ENCODE measurements around the gene SNX22.

SNX22 gene

GRCh38 chr15:64155802-64156651 is 4.5 kb downstream of the SNX22 start:
- no peak for DNase-seq (ENCODE audit: low read depth in 4 of 4, low spot score in 1 of 4)

GRCh38 chr15:64156652-64157331 is 5.3 kb downstream of the SNX22 start:
- no peak for DNase-seq (ENCODE audit: low read depth in 4 of 4, low spot score in 1 of 4)

- no peak for DNase-seq (ENCODE audit: low read depth in 4 of 4, low spot score in 1 of 4)
These were observed 6.1 kb downstream of the SNX22 start for GRCh38 chr15:64157599-64158125.

GRCh38 chr15:64158363-64159134 is 7.0 kb downstream of the SNX22 start:
- no peak for DNase-seq (ENCODE audit: low read depth in 4 of 4, low spot score in 1 of 4)

- DNase-seq (ENCODE audit: low read depth in 4 of 4, low spot score in 1 of 4), result no peak
These were observed 10.4 kb downstream of the SNX22 start for GRCh38 chr15:64161688-64162477.

- no peak for DNase-seq (ENCODE audit: low read depth in 4 of 4, low spot score in 1 of 4)
These were observed 10.9 kb downstream of the SNX22 start for GRCh38 chr15:64162478-64162868.

GRCh38 chr15:64162869-64163658 is 11.5 kb downstream of the SNX22 start, which contains the start of gene PPIB:
PPIB (minus strand) TSS chr15:64163022; CDS start chr15:64162986, 36 bp downstream.
- peak; percentile 88 to 97 (median 94) for DNase-seq (ENCODE audit: low read depth in 4 of 4, low spot score in 1 of 4)

- no peak for DNase-seq (ENCODE audit: low read depth in 4 of 4, low spot score in 1 of 4)
These were observed 12.3 kb downstream of the SNX22 start for GRCh38 chr15:64163659-64164362.

GRCh38 chr15:64164436-64164835 is 12.9 kb downstream of the SNX22 start:
- DNase-seq (ENCODE audit: low read depth in 4 of 4, low spot score in 1 of 4), result no peak

- no peak for DNase-seq (ENCODE audit: low read depth in 4 of 4, low spot score in 1 of 4)
These were observed 14.8 kb downstream of the SNX22 start for GRCh38 chr15:64166102-64166890.

GRCh38 chr15:64180235-64180824 is 28.8 kb downstream of the SNX22 start:
- DNase-seq (ENCODE audit: low read depth in 4 of 4, low spot score in 1 of 4), result no peak

GRCh38 chr15:64182859-64183370 is 31.4 kb downstream of the SNX22 start:
- no peak for DNase-seq (ENCODE audit: low read depth in 4 of 4, low spot score in 1 of 4)

GRCh38 chr15:64185146-64185911 is 33.8 kb downstream of the SNX22 start:
- no peak for DNase-seq (ENCODE audit: low read depth in 4 of 4, low spot score in 1 of 4)

GRCh38 chr15:64187396-64188191 is 36.1 kb downstream of the SNX22 start:
- no peak for DNase-seq (ENCODE audit: low read depth in 4 of 4, low spot score in 1 of 4)

- DNase-seq (ENCODE audit: low read depth in 4 of 4, low spot score in 1 of 4), result no peak
These were observed 40.7 kb downstream of the SNX22 start for GRCh38 chr15:64191971-64192830.

Measured in stimulated activated CD4-positive, alpha-beta T cell treated with anti-CD3 and anti-CD28 coated beads, Interleukin-1b, Interleukin-23, amount 100 ng/mL, for 24 hours (primary cell).